ENCODE results near the gene UBTD1. TPM values are rescaled to one million over a fixed set of nuclear protein-coding genes. Genes with fewer than 3 reads are reported as not detected.

The UBTD1 gene
- total and polyA plus RNA-seq, 3 donors from 2014 or later, result 74.1 to 143 (median 111) TPM

- Histone ChIP-seq H3K27ac (peak overlapping the region; percentile 93 to 96), H3K4me3 (peak overlapping the region; percentile 91 to 96), H3K27me3 (no peaks in the 10 kb centered on the region), H3K4me1 (peaks cover 11% of the 10 kb centered on the region), H3K9me3 (no peaks in the 10 kb centered on the region), H3K36me3 (ENCODE audit: low read depth, missing control alignments) (no peaks in the 10 kb centered on the region)
- DNase-seq, result no peak
- TF ChIP-seq CTCF (IDR thresholded peaks at IDR 0.05), result no peak
- TF ChIP-seq POLR2A (IDR thresholded peaks at IDR 0.05), result no peak
- 38 to 42% methylated on average over 2 of the region's 2 CpGs for WGBS, 2 donors
- intact Hi-C loops (cut with DNase I; ENCODE audit: low total_unique reads), result no loop called here
These were observed 1.5 kb downstream of the UBTD1 start for GRCh38 chr10:97500297-97500575.

- no peaks in the 10 kb centered on the region for H3K27me3 ChIP-seq
- no peak for TF ChIP-seq POLR2A (IDR thresholded peaks at IDR 0.05)
- TF ChIP-seq CTCF (IDR thresholded peaks at IDR 0.05), result no peak
- no peaks in the 10 kb centered on the region for H3K9me3 ChIP-seq
- DNase-seq, result no peak
- H3K36me3 ChIP-seq (ENCODE audit: low read depth, missing control alignments), result no peaks in the 10 kb centered on the region
- H3K4me1 ChIP-seq, result peaks cover 6% of the 10 kb centered on the region
- intact Hi-C loops (cut with DNase I; ENCODE audit: low total_unique reads), result no loop called here
- 92 to 96% methylated on average over 6 of the region's 6 CpGs for WGBS, 2 donors
- H3K4me3 ChIP-seq, result no peak overlapping the region
- no peak overlapping the region for H3K27ac ChIP-seq
These were observed 4.2 kb downstream of the UBTD1 start for GRCh38 chr10:97502916-97503315.

GRCh38 chr10:97503406-97503805 is 4.7 kb downstream of the UBTD1 start:
- TF ChIP-seq POLR2A (IDR thresholded peaks at IDR 0.05) (no peak), CTCF (IDR thresholded peaks at IDR 0.05) (no peak)
- 73 to 93% methylated on average over 2 to 3 of the region's 3 CpGs for WGBS, 2 donors

GRCh38 chr10:97505152-97505551 is 6.4 kb downstream of the UBTD1 start:
- no peak overlapping the region for H3K4me3 ChIP-seq
- no peaks in the 10 kb centered on the region for H3K36me3 ChIP-seq (ENCODE audit: low read depth, missing control alignments)
- DNase-seq, result no peak
- intact Hi-C loops (cut with DNase I; ENCODE audit: low total_unique reads), result no loop called here
- no peaks in the 10 kb centered on the region for H3K27me3 ChIP-seq
- WGBS, 2 donors, result 71 to 74% methylated on average over 1 of the region's 1 CpG
- H3K9me3 ChIP-seq, result no peaks in the 10 kb centered on the region
- peaks cover 2% of the 10 kb centered on the region for H3K4me1 ChIP-seq
- H3K27ac ChIP-seq, result no peak overlapping the region
- TF ChIP-seq CTCF (IDR thresholded peaks at IDR 0.05) (no peak), POLR2A (IDR thresholded peaks at IDR 0.05) (no peak)

More at GRCh38 chr10:97503406-97503805, 4.7 kb downstream of the UBTD1 start:
- no peak overlapping the region for H3K4me3 ChIP-seq
- H3K27me3 ChIP-seq, result no peaks in the 10 kb centered on the region
- H3K36me3 ChIP-seq (ENCODE audit: low read depth, missing control alignments), result no peaks in the 10 kb centered on the region
- no peak overlapping the region for H3K27ac ChIP-seq
- H3K9me3 ChIP-seq, result no peaks in the 10 kb centered on the region
- no peak for DNase-seq
- H3K4me1 ChIP-seq, result peaks cover 6% of the 10 kb centered on the region
- intact Hi-C loops (cut with DNase I; ENCODE audit: low total_unique reads), result no loop called here

GRCh38 chr10:97506199-97506991 is 7.7 kb downstream of the UBTD1 start:
- no peak overlapping the region for H3K27ac ChIP-seq

More at GRCh38 chr10:97506199-97506991, 7.7 kb downstream of the UBTD1 start:
- H3K36me3 ChIP-seq (ENCODE audit: low read depth, missing control alignments), result no peaks in the 10 kb centered on the region
- 68 to 81% methylated on average over 3 of the region's 3 CpGs for WGBS, 2 donors
- no peak for DNase-seq
- no peak for TF ChIP-seq POLR2A (IDR thresholded peaks at IDR 0.05)
- TF ChIP-seq CTCF (IDR thresholded peaks at IDR 0.05), result no peak
- no peaks in the 10 kb centered on the region for H3K9me3 ChIP-seq
- no peaks in the 10 kb centered on the region for H3K27me3 ChIP-seq
- H3K4me3 ChIP-seq, result no peak overlapping the region
- peaks cover 11% of the 10 kb centered on the region for H3K4me1 ChIP-seq
- intact Hi-C loops (cut with DNase I; ENCODE audit: low total_unique reads), result no loop called here
